Effector CD8-positive, alpha-beta T cell (primary cell): ENCODE data around the gene TMEM132E.

Experiments
- DNase-seq: peaks from one replicate; lab custom pipeline; 2025; lab: John Stamatoyannopoulos, UW

The TMEM132E gene

DNA sequence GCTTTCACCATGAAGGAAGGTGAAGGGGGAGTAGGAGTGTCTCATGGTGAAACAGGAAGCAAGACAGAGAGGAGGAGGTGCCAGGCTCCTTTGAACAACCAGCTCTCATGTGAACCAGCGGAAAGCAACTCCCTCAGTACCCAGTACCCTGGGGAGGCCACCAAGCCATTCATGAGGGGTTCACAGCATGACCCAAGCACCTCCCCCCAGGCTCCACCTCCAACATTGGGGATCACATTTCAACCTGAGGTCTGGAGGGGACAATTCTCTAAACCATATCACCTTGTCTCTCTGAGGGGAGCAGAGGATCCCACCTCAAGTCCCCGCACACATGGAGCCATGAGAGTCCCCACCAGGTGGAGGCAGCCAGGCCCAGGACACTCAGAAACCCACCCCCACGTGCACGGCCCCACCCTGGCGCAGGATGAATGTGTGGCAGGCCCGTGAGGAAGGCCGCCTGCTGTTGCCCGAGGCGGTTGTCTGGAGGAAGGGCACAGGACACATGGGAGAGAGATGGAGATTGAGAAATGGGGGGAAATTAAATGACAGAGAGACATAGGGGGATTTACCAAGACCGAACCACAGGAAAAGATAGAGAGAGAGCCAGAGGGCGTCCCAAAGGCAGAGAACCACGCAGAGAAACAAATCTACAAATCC is 85.9 kb downstream of the TMEM132E start:
- DNase-seq = no peak

DNA sequence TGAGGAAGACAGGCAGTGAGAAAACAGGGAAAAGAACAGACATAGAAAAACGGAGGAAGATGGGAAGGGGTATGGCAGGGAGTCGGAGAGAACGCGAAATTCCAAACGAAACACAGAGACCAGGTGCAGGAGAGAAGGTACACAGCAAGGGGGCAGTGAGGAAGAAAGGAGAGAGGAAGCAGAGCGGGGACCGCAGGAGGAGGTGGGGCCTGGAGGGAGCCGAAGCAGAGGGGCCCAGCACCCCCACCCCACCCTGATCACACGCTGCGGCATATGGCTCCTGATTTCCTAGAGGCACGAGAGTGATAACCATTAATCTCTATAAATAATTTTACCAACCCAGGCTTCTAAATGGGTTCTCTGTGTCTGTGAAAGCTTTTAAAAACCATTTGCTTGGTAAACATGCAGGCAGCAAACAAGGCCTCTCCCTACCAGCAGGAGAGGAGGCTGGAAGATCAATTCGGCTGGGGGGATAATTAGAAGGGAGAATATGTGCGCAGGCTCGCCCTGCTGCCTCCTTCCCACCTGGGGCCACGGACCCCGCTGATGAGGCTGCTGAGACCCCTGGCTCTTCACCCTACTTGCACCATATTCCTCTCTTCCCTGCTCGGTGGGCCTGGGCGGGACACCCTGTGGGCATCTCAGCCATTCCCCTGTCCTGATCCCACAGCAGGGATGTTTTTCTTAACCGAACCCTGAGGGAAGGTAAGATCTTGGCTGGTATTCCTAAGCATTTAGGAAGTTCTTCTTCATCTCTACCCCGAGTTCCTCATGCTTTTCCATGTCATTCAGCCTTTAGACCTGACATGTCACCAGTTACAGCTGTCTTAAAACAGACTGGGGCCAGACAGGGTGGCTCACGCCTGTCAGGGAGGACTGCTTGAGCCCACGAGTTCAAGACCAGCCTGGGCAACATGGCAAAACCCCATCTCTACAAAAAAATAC is 86.7 kb downstream of the TMEM132E start:
- no peak for DNase-seq

DNA sequence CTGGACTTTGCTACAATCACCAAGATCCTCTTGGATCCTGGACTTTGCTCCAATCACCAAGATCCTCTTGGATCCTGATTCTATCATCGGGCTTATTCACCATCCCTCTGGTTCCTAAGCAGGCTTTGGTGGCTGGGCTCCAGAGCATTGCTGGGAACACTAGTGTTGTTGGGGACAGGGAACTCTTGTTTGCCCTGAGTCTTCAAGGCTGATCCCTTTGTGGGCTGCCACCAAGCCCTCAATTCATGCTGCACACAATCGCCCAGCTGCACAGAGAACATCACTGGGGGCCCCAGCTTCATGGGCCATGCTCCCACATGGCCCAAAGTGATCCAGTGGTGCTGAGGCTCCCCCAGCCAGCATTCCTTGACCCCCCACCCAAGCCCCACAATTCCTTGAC is 88.3 kb downstream of the TMEM132E start:
- no peak for DNase-seq

DNA sequence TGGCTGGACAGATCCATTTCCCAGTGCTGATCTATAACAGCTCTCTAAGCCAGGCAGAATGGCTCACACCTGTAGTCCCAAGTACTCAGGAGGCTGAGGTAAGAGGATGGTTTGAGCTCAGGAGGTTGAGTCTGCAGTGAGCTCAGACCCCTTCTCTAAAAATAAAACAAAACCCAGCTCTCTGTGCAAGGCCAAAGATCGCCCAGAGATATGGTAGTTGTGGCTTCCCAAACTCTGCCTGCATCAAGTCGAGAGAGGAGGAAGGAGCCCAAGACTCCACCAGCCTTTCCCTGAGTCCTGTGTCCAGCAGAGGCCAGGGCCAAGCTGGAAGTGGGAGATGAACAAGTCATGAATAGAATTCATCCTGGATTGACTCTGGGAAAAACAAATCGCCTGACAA is 88.8 kb downstream of the TMEM132E start:
- DNase-seq = no peak

DNA sequence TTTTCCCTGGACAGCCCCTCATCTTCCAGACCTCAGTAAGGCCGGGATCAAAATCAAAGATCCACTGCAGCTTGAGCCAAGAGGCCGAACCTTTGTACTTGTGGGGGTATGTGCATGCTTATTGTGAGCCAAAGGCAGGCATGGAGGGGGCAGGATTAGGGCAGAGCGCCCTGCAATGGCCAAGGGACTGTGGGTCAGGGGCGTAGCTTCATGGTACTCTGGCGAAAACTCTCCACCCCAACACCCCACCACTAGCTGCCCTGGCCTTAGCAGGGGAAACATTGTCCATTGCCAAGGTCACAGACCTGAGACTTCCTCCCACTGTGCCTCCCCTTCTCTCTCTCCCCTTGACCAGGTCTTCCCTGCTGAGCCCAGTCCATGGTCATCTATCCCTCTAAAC is 90.1 kb downstream of the TMEM132E start:
- DNase-seq = no peak

DNA sequence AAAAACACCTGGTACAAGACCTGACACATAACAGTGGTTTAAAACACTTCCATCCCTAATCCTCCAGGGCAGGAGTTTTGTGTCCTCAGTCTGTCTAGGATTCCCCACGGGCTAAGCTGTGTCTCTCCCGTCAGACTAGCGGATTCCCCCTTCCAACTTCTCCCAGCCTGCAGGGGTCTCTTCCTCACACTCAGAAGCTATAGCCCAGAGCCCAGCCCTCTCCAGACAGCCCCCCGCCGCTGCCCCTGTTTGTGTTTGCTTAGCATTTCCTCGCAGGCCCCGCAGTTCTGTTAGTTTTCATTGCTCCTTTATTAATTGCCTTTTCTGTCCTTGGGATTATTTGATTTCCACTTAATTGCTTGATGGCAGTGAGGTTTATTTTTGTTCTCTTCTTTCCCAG is 91.2 kb downstream of the TMEM132E start:
- no peak for DNase-seq

DNA sequence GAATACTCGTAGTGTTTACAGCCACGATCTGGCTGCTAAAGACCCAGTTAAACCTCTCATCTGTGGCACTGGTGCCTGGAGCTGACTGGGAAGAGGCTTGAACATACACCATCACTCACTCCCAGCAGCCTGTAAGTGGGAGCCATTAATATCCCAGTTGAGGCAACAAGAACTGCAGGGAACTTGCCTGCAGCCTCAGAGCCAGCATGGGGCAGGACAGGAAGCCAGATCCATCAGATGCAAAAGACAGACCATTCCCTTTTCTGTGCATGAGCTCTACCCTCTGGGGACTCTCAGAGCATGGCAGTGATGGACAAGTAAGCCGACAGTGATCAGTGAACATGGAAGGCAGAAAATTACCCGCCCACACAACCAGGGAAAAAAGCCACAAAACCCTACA is 91.8 kb downstream of the TMEM132E start:
- DNase-seq = no peak

DNA sequence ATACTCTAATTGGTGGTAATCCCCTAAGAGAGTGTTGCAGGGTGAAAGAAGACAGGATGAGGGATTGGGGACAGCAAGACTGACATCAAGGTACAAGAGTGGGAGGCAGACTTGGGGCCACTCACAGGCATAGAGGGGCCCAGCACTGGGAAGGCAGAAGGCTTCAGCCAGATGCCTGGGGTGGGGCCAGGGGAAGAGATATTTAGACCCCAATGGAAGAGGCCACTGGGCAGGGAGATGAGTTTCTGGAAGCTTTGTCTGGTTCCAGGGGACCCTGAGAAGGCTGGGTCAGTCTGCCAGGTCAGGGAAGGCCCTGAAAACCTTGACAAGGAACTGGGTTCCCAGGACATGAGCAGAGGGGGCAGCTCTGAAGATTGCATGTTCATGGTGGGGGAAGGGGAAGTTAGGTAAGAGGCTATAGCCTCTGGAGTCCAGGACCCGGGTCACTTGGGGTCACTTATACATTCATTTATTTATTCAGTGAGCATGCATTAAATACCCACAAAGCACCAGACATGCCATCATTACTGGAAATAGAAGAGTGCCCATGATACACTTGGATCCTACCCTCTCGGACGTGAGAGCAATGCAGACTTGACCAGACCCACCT is 92.9 kb downstream of the TMEM132E start:
- DNase-seq = no peak

DNA sequence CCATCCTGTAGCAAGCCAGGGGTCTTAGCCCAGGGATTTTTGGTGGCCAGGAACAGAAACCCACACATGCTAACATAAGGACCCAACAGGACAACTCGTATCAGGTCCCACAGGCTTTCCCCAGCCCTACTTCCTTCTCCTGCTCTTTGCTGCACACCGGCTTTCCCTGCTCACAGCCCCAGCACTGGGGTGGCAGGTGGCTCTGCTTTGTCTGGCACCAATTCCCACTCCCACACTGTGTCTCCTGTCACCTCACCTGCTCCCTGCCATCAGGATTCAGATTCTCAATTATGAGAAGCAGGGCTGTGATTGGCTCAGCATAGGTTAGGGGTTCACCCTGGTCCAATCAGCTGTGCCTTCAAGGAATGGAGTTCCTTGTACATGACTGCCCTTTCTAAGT is 94.1 kb downstream of the TMEM132E start:
- DNase-seq = no peak

DNA sequence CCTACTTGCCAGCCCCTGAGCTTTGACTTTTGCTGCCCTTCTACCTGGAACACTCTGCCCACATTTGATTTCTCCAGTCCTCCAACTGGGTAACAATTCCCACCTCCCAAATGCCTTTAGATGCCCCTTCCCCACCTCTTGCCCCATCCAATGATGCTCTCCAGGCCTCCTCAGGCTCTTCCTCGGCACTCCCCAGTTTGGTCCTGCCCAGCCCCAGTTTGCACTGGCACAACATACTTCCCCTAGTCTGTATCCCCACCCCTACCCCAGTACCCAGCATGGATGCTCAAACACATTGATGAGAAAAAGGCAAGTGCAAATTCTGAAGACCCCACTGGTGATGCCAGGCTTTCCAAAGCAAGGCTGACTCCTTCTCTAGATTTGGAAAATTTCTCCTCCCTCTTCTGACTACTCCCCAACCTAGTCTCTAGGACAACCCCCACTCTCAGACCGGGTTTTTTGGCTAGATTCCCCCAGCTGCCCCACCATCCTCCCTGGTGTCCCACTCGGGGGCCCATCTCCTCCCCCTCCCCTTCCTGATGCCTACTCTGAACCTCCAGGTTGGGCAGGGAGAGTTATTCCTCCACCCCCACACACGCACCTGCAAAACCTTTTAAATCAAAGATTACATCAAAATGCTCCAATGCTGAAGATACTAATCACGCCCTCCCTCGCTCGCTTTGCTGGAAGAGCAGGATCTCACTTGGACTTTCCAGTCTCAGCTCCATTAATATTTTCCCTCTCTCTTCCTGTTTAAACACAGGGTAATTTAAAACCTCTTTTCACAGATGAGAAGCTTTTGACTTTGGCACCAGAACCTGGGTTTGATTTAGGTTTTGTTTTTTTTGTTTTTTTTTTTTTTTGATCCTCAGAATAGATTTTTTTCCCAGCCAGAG is 94.9 kb downstream of the TMEM132E start:
- no peak for DNase-seq

DNA sequence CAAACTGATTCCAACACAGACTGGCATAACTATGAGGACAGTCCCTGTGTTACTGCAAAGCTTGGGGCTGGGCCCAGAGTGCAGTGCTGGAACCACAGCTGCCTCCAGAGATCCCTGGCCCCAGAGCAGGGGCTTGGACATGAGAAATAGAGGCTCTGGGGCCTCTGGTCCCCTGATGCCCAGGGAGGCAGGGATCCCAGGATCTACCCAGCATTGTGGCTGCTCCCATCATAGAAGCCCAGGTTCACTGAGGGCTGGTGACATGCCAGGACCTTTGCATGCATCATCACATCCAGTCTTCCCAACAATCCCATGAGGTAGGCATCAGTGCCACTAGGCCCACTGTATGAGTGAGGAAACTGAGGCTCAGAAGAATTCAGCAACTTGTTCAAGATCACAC is 95.8 kb downstream of the TMEM132E start:
- DNase-seq = no peak

DNA sequence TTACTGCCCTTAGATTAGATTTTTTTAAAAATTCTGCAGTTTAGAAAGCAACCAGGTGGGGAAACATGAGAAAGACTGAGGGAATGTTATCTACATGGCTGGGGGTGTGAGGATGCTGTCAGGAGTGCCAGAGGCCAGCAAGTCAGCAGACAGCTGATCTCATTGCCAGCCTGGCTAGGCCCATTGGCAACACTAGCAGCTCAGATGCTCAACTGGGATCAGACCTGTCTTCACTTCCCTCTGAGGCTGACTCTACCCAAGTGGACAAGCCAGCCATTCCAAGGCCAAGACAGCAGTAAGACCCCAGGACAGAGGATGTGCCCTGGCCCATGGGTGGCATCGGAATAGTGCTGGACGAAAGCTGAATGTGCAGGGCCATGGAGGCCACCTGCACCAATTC is 96.2 kb downstream of the TMEM132E start:
- no peak for DNase-seq

DNA sequence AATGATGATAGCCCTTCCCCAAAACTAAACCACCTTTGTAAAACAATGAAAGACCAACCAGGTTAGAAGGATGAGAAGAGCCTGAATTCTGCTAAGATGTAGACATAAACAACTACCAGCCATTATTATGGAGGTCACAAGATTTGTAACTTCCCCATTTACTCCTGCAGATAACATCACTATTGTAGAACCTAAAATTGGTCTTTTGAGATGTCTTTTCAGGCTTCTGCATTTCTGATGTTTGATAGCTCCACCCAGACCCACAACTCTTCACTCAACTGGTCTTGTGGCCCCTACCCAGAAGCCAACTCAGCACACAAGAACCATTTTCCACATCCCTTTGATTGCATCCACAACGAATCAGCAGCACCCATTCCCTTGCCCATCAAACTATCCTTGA is 100.8 kb downstream of the TMEM132E start:
- no peak for DNase-seq

DNA sequence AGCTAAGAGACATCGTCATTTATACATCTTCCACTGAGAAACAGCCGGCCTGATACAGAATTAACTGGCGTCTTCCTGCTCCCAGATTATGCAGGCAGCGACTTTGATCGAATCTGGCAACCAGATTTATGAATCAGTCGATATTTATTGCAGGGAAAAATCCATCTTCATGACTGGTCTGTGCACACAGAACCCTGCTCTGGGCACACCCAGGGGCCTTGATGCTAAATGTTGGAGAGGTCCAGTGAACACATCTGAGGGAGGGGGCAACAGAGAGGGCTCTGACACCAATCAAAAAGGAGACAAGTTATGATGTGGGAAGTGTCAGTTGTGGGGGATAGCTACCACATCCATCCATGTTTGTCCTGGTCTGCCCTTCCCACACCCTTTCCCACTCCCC is 102.9 kb downstream of the TMEM132E start:
- no peak for DNase-seq

DNA sequence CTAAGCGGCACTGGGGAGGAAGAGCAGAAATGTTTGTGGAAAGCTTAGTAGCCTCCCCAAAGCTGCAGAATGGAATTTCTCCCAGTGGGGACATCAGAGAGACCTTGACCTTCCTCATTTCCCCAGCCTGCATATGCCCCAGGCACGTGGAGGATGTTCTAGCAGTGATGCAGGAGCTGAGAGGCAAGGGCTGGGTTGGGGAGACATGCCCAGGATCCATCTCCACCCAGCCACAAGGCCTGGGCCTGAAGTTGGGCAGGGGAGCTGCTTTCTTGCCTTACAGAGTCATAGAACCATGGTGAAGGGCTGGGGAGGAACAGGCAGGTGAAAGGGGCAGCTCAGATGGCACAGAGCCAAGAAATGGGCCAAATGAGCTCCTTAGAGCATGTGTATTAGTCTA is 104.0 kb downstream of the TMEM132E start:
- no peak for DNase-seq
